Posterior vena cava (tissue), 2 donors: Measurements from ENCODE around the gene STXBP2. TPM values are rescaled to one million over a fixed set of nuclear protein-coding genes. Genes with fewer than 3 reads are reported as not detected.

ENCODE experiments used
- DNase-seq: peaks from one replicate; pipeline ENCODE4 v3.0.0-alpha.2; 2020; ENCODE audit warnings: low spot score
- intact Hi-C, 2 donors: fragments of 100-400 bp; cut with DNase I; formaldehyde crosslinking; loops; one replicate each; pipeline versions ENCODE4 v1.14.1 to v1.14.2; 2022 to 2023
- total RNA-seq, 2 donors: library from RNA; stranded (reverse); fragmentation: NEBNext Ultra II Directional; extraction: Animal tissue kit (Norgen Biotek cat#: 25700); gene quantifications; one replicate each; pipeline ENCODE4 v1.2.1, GENCODE V29; 2021
- donor health status: DM: yes; HTN: yes; CAD: no.
- donor health status: DM: yes; HTN: yes; CAD: no.

Gene STXBP2
- total RNA-seq, 2 donors from 2014 or later = 22.5 to 32.4 TPM

DNA sequence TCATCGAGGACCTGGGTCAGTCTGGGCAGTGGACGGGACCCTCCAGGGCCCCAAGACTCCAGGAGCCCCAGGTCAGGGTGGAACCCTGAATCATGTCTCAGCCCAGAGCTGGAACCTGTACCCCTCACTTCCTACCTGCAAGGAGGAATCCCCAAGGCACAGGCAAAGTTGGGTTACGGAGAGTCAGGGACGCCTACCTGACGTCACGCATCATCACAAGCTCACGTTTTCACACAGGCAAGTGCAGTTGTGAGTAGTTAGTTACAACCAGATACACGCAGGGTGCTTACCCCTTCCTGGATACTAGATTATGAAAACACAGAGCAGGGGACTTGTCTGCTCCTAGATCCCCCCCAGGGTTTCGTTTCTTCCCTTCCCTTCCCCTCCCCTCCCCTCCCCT, 33.9 kb downstream of the STXBP2 start:
- intact Hi-C loops = loop anchor here in 1 of 2 donors (2.0 kb wide), 1 partner anchor 262 kb away; no protein-coding TSS in a partner anchor
- DNase-seq = no peak

DNA sequence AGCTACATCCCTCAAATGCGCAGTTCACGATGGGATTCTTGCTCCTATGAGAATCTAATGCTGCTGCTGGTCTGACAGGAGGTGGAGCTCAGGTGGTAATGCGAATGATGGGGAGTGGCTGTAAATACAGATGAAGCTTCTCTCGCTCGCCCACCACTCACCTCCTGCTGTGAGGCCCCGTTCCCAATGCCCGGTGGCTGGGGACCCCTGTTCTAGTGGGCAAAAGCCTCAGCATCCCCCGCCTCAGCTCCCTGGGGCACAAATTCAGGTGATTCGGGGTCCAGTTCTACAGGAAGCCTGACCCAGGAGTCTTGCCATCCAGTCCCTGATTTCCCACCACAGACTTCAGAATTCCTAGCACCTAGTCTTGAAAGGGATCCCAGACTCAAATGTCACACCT, 35.6 kb downstream of the STXBP2 start:
- DNase-seq = no peak
- intact Hi-C loops = loop anchor here in 1 of 2 donors (2.0 kb wide), 1 partner anchor 58 kb away; no protein-coding TSS in a partner anchor

DNA sequence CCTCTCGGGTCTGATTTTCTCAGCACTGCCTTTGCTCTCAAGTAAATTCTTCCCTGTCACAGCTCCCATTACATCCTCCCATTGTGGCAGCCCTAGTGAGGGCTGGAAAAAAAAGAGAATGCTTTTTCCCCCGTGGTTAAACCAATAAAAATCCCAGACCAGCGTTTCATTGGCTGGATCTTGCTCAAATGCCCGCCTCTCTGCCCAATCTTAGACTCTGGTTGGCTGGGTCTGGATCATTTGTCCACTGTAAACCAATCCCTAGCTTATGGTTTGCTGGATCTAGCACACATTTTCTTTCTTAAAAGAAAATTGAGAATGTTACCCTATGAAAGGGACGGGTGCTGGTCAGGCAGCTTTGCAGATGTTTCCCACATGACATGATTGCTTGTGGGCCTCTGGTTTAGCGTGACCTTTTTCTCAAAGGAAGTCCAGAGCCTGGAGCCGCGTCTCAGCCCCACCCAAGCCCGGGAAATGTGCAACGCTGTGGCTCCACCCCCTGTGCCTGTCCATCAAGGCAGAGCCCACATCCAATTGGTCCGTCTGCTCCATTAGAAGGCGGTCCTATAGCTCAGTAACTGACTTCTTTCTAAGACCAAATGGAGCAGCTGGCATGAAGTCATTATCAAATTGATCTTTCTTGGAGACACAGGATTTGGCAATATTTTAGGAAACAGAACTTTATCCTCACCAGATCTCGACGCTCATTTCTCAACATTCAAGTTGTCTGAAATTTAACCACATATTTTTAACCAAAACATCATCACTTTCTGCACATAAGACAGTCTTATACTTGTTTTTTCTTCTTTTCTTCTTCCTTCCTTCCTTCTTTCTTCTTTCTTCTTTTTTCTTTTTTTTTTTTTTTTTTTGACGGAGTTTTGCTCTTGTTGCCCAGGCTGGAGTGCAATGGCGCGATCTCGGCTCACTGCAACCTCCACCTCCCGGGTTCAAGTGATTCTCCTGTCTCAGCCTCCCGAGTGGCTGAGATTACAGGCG, 37.4 kb downstream of the STXBP2 start:
- intact Hi-C loops = no loop called here
- DNase-seq = peak; percentile 92

DNA sequence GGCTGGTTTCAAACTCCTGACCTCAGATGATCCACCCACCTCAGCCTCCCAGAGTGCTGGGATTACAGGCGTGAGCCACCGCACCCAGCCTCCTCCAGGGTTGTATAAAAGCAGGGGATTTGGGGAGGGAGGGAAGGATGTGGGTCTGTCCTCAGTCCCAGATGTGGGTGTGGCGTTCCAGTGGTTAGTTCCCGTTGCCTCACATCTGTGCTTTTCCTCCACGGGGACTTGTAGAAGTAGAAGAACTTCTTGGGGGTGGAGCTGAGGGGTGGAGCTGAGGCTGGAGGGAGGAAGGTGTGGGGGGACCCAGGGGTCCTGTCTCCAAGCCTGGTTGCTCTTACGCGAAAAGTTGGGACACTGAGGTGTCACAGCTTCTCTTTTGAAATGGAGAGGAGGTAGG, 39.5 kb downstream of the STXBP2 start:
- intact Hi-C loops = no loop called here
- DNase-seq = no peak

DNA sequence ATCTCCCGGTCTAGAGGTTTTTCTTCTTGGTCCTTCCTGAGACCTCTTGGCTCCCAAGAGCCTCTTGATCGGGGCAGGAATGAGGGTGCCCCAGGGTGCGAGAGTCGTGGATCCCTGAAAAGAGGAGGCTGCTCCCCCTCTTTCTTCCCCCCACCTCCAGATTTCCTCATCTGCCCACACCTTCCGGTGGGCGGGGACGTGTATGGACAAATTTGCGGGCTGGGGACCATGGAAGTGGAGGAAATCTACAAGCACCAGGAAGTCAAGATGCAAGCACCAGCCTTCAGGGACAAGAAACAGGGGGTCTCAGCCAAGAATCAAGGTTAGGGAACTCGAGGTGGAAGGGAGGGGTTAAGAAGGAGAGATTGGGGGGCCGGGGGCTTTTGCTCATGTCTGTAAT, 39.9 kb downstream of the STXBP2 start, which contains the start of gene MCEMP1:
Gene MCEMP1 (plus strand): TSS at position 237 of the 400 bp plus-strand sequence. CDS start 31 bp downstream, at position 268.
- intact Hi-C loops = no loop called here
- no peak for DNase-seq

DNA sequence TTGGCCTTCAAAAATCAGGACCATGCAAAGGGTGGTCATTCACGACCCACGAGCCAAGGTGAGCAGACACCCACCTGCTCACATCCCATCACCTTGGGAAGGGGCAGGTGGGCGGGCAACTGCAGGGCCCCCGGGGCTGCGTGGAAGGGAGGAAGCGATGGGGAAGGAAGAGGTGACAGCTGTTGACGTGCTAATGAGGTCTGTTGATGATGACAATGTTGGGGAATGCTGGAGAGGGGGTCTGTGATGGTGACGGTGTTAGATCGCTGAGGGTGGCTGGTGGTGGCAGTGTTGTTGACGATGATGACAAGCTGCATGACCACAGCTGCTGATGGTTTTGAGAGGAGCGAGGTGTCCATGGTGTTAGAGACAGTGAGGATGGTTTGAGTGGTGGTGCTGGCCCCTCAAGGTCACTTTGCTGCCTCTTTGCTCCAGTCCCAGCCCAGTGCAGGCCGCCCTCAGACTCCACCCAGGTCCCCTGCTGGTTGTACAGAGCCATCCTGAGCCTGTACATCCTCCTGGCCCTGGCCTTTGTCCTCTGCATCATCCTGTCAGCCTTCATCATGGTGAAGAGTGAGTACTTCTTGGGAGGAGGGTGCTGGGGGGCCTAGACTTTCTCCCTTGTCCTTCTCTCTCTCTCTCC, 40.9 kb downstream of the STXBP2 start:
- no peak for DNase-seq
- intact Hi-C loops = no loop called here

DNA sequence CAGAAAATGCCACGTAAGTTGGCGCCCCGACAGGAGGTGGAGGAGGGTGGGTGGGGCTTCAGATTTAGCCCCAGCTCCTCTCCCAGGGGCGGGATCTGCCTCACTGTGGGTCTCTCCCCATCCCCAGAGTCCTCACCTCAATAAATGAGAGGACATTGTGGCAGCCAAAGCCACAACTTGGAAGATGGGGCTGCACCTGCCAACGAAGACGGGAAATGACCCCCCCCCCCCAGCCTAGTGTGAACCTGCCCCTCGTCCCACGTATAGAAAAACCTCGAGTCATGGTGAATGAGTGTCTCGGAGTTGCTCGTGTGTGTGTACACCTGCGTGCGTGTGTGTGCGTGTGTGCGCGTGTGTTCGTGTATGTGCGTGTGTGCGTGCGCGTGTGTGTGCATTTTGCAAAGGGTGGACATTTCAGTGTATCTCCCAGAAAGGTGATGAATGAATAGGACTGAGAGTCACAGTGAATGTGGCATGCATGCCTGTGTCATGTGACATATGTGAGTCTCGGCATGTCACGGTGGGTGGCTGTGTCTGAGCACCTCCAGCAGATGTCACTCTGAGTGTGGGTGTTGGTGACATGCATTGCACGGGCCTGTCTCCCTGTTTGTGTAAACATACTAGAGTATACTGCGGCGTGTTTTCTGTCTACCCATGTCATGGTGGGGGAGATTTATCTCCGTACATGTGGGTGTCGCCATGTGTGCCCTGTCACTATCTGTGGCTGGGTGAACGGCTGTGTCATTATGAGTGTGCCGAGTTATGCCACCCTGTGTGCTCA, 42.3 kb downstream of the STXBP2 start:
- intact Hi-C loops = no loop called here
- DNase-seq = no peak

DNA sequence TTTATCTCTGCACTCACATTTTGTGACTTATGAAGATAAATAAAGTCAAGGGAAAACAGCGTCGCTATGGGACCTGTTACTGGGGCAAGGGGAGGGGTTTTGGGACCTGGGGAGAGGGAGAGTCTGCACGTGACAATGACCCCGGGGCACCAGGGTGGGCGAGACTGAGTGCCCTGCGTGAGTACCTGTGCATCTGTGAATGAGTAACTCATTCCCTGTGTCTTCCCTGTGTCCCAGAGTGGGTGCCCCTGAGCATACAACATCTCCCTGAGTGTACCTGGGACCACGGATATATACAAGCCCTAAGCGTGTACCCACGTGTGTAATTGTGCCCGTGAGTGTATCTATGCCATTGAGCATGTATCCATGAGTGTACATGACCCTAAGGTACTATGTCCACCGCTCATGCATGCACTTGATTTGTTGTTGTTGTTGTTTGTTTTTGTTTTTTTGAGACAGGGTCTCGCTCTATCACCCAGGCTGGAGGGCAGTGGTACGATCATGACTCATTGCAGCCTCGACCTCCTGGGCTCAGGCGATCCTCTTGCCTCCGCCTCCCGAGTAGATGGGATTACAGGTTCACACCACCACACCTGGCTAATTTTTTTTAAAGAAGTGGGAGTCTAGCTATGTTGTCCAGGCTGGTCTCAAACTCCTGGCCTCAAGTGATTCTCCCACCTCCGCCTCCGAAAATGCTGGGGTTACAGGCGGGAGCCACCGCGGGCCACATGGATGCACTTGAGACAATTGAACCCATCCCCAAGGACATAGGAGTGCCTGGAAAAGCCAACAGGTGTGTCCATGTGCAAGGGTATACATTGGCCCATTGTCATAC, 43.1 kb downstream of the STXBP2 start:
- no peak for DNase-seq
- intact Hi-C loops = loop anchor here in 1 of 2 donors (5.0 kb wide), 1 partner anchor 288 kb away; no protein-coding TSS in a partner anchor

DNA sequence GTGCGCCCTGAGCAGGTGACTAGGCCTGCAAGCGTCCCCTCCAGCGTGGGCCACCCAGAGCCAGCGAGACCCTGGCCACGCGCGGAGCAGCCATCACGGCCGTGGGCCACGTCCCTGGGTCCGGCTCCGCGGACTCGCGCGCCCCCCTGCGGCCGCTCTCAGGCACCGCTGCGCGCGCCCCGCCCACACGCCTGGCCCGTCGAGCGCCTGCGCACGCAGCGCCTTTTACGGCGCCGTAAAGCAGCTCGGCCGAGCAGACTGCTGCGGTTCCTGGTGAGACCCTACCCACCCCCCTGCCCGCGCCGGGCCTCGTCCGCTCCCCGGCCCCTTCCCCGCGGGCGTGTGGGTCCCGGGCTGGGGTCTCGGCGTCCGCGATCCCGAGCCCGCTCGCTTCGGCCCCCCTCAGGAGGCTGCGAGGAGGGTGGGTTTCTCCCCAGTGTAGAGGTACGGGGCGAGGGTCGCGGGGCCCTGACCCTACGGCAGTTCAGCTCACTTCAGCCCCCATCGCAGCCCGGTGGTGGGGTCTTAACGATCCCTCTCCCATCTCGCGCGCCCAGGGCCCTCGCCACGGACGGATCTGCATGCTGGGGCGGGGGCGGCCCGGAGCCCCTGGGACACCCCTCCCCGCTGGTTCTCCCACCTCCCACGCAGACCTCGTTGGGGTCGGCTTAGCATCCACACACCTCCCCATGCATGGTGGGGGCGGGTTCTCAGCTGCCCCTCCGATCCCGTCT, 43.9 kb downstream of the STXBP2 start, which contains the start of gene TRAPPC5:
Gene TRAPPC5 (plus strand): TSS at position 228 of the 734 bp plus-strand sequence. CDS start 1,421 bp downstream, outside the sequence.
- intact Hi-C loops = loop anchor here in 1 of 2 donors (5.0 kb wide), 1 partner anchor 288 kb away; no protein-coding TSS in a partner anchor
- peak; percentile 95 for DNase-seq

DNA sequence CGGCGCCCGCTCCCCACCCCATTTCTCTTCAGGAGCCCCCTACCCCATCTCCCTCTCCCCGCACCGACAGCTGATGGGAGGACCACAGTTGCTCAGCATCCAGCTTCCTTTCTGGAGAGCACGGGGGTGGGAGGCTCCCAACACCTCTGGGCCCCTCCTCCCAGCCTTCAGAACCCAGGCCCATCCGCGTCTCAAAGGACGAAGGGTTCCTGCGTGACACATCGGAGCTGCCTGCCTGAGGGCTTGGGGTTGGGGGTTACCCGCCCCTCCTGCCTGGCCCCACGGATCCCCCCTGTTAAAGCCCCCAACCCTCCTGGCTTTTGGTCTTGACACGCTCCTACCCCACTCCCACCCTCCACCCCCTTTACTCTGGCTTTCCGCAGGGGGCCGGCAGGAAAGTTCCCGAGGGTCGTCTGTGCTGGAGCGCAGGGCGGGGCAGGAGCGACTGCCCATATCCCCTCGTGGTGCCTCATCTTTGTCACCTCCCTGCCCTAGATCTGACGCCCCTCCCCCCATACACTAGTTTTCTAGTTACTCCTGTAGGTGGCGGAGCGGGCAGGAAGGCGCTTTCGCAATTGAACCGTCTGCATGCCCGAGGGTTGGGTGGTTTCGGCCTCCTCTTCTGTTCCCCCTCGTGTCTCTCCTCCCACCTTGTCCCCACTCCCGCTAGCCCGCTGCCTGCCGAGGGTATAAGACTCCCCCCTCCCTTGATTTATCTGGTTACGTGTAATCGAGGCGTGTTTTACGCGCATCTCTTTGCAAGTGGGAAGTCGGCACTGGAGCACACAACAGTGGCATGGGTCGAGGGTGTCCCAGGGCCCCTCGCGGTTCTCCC, 44.6 kb downstream of the STXBP2 start:
- intact Hi-C loops = loop anchor here in 1 of 2 donors (5.0 kb wide), 1 partner anchor 289 kb away; no protein-coding TSS in a partner anchor
- DNase-seq = peak; percentile 95

DNA sequence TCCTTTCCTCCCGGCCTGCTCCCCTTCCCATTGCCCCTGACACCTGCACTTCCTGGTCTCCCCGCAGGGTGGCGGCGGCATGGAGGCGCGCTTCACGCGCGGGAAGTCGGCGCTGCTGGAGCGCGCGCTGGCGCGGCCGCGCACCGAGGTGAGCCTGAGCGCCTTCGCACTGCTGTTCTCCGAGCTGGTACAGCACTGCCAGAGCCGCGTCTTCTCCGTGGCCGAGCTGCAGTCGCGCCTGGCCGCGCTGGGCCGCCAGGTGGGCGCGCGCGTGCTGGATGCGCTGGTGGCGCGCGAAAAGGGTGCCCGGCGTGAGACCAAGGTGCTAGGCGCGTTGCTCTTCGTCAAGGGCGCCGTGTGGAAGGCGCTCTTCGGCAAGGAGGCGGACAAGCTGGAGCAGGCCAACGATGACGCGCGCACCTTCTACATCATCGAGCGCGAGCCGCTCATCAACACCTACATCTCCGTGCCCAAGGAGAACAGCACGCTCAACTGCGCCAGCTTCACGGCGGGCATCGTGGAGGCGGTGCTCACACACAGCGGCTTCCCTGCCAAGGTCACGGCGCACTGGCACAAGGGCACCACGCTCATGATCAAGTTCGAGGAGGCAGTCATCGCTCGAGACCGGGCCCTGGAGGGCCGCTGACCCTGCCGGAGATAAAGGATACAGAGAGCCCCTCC, 45.4 kb downstream of the STXBP2 start:
- DNase-seq = no peak
- intact Hi-C loops = loop anchor here in 1 of 2 donors (5.0 kb wide), 1 partner anchor 290 kb away; no protein-coding TSS in a partner anchor

DNA sequence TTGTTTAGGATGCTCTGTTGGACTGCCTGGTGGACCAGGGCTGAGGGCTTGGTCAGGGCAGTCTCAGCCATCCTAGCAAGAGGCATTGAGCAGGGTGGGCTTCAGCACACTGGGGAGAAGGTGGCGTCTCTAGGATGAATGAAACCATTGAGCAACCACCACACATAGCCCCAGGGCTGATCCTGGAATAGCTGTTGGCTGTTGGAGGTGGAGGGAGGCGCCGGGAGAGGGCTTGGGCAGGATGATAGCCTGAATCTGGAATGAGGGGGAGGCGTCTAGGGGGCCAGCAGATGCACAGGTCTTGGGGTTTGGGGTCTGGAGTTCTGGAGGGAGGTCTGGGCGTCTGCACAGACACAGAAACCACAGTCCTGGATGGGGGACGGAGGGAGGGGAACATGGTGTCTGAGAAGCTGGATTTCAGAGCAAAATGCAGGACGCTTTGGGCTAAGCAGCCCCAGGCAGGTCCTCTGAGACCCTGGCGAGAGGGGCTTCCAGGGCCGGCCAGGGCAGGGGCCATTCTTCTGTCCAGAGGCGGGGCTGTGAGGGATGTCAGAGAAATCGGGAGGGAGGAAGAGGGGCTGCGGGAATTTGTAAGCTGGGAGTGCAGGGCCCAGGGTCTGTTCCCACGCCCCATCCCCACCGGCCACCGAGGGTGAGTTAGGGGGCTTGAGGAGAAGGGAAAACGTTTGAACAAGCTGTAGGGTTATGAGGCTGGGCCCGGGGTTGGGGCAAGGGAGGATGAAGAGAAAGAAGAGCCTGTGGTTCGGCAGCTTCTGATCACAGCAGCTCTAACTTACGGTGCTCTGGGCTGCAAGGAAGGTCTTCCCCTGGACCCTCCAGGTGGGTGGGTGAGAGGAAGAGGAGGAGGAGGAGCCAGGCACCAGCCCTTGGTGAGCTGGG, 48.9 kb downstream of the STXBP2 start:
- intact Hi-C loops = no loop called here

DNA sequence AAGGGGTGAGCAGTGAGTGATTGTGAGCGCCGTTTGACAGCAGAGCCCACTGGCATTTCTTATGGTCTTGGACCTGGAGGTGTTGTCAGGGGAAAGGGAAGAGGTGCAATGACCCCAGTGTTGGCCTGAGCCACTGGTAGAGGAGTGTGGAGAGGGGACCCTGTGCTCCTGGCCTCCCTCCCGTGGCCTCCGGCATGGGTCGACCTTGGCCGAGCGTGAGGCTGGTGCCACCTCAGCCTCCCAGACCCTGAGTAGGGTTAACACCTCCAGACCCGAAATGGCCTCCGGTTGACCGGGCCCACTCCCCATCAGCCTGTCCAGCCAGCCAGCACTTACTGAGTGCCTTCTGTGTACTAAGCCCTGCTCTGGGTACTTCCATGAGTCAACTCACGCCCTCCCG, 50.3 kb downstream of the STXBP2 start:
- intact Hi-C loops = no loop called here
- no peak for DNase-seq

More for the DNA sequence above, 48.9 kb downstream of the STXBP2 start:
- DNase-seq = no peak

DNA sequence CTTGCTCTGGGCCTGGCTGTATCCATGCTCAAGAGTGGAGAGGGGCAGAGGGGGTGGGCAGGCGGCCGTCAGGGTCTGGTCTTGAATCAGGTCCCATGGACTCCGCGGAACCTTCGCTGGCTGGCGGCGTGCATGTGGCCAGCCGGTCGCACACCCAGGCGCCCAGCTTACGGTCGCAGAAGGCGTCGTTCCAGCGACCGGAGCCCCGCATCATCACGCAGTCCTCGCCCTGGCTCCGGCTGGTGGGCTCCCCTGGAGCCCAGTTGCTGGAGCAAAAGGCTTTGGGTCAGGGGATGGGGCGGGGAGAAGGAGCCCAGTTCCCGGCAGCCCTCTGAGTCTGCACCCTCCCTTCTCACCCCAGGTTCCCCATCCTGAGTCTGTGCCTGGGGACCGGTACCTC, 52.3 kb downstream of the STXBP2 start:
- DNase-seq = no peak
- intact Hi-C loops = no loop called here

DNA sequence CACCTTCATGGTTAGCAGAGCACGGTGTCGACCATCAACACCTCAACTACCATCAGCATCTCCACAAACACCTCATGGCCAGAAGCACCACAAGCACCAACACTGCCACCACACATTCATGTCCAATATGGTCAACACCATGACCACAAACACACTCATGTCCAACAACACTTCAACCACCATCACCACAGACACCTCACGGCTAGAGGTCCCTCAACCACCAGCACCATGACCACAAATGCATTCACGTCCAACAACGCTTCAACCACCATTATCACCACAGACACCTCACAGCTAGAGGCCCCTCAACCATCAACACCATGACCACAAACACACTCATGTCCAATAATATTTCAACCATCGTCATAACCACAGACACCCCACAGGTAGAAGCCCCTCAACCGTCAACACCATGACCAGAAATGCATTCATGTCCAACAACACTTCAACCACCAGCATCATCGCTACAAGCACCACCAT, 53.9 kb downstream of the STXBP2 start:
- no peak for DNase-seq
- intact Hi-C loops = no loop called here
